NCI-H1105 treated with DMSO at 0.1 percent for 48 hours (cell line): ENCODE measurements around the gene MACROD1.

Experiments used
- DNase-seq: peaks from one replicate; lab custom pipeline; 2025; lab: John Stamatoyannopoulos, UW

Gene MACROD1

DNA sequence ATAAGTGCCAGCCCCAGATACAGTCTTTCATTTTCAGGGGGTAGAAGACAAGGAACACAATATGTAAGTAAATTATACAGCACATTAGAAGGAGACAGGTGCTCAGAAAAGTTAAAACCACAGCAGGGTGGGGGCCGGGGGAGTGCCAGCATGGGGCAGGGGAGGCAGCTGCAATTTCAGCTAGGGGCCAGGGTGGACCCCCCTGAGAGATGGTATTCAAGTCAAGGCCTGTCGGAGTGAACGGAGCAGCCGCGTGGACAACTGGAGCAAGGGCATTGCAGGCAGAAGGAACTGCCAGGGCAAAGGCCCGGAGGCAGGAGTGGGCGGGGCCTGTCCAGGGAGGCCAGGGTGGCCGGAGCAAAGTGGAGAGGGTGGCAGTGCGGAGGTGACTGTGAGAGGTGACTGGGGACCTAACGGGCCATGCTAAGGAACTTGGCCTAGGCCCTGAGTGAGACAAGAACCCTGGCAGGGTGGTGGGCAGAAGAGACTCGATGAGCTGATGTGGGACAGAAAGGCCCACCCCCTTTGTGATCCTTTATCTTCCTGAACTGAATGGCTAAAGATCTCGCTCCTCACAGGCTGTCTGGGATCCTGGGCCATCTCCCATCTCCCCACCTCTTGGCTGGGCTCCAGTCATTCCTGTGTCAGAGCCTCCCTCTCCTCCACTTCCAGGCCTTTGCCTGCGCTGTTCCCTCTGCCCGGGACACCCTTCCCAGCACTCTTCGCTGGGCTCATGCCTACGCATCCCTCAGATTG lies 152.6 kb downstream of the MACROD1 start:
- DNase-seq, result no peak

DNA sequence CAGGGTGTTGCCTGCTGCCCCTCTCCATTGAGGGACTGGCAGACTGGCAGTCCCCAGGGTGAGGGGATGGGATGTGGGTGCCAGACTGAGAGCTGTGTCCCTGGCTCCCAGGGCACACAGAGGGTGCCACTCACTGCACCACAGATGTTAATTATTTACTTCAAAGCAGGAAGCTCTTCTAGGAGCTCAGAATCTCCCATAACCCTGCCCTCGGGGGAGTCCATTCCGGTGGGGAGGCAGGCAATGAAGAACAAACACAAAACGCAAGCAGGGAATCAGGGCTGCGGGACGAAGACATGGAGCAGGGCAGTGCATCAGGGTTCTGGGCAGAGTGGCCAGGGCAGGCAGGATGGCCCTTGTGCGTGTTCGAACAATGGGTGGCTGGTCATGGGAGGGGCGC lies 154.5 kb downstream of the MACROD1 start:
- no peak for DNase-seq

DNA sequence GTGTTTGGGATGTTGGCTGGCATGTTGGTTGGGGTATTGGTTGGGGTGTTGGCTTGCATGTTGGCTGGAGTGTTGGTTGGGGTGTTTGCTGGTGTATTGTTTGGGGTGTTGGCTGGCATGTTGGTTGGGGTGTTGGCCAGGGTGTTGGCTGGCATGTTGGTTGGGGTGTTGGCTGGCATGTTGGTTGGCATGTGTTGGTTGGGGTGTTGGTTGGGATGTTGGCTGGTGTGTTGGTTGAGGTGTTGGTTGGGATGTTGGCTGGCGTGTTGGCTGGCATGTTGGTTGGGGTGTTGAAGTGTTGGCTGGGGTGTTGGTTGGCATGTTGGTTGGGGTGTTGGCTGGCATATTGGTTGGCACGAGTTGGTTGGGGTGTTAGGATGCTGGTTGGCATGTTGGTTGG lies 155.1 kb downstream of the MACROD1 start:
- no peak for DNase-seq

DNA sequence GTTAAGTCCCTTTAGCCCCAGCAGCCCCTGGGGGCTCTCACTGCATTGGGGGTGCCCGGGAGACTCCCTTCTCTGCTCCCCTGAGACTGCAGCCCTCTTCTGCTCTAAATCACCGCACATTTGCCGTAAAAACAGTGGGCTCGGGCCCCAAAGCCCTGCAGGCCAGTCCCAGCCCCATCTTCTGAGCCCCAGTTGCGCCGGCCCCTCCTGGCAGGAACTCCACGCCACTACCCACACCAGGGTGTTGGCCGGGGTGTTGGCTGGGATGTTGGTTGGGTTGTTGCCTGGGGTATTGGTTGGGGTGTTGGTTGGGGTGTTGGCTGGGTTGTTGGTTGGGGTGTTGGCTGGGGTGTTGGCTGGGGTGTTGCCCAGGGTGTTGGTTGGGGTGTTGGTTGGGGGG lies 156.2 kb downstream of the MACROD1 start:
- no peak for DNase-seq

DNA sequence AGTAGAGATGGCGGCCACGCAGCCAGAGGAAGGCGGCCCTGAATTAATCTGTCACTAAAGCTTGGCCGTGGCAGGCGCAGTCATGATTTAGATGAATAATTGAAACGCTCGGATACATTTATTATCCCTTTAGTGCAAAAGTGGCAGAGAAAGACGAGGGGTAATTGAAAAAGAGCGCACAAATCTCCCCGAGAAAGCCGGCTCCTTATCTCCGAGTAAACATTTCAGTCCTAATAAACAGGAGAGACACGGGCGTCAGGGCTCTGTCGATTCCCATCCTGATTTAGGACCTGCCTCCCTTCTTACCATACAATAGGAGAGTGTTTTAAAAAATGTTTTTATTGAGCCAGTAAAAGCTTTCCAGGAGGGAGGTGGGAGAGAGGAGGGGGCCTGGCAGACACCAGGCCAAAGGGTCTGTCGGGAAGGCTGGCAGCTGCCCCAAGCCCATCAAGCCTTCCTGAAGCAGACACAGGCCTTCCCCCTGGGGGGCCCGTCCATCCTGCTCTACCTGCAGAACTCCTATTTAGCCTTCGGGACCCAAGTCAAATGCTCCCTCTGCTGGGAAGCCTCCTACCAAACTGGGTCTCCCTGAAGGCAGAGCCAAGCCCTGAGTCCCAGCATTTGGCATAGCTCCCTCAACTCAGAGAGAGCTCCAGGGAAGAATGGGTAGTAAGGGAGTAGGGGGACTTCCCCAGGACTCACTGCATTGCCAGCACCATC lies 156.8 kb downstream of the MACROD1 start:
- no peak for DNase-seq

DNA sequence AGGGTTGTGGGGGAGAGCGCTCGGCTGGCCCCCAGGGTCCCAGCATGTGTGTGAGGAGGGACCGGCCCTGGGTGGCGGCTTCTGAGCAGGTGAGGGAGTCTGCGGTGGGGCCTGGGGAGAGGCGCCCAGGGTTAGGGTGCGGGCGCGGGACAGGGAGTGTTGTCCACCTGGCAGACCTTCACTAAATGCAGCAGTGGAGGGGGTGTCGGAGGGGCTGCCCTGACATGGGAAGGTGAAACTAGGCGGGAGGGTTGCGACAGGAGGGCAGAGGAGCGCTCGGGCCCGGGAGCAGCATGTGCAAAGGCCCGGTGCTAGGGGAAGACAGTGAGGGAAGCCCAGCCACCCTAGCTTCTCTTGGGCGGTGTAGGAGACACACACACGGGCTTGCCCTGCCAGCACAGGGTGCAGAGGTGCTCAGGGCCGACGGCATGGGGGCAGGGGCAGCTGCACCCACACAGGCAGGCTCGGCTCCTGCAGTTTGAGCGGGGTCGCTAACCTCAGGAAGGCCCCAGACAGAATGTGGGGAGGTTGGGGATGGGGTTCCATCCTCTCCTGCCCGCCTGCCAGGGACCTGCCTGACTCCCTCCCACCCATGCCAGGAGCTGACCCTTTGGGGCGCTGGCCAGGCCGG lies 157.5 kb downstream of the MACROD1 start:
- no peak for DNase-seq

DNA sequence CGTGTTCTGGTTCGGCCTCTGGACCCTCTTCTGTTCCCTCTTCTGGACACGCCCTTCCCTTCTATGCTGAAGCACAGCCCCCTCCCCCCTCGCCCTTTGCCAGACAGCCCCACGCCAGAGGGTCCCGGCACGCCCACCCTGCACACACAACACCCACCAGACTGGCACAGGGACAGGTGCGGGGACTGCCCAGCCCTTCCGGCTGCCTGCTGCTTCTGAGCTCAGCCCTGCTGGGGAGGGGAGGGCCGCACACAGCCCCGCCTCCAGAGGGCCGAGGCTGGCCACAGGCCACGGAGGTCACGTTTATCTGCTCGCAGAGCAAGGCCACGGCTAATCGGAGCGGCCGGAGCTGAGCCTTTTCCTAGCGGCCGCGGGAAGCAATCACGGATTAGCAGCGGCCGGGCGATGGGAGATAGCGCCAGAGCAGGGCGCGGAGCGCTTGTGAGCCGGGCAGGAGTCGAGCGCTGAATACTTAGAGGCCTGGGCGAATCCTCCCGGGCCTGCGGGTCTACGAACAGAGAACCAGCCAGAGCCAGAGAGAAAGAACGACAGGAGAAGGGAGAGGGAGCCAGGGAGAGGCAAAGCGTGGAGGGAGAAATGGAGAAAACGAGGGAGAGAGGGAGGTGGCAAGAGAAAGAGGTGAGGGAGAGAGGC lies 158.2 kb downstream of the MACROD1 start:
- DNase-seq, result peak; percentile 21

DNA sequence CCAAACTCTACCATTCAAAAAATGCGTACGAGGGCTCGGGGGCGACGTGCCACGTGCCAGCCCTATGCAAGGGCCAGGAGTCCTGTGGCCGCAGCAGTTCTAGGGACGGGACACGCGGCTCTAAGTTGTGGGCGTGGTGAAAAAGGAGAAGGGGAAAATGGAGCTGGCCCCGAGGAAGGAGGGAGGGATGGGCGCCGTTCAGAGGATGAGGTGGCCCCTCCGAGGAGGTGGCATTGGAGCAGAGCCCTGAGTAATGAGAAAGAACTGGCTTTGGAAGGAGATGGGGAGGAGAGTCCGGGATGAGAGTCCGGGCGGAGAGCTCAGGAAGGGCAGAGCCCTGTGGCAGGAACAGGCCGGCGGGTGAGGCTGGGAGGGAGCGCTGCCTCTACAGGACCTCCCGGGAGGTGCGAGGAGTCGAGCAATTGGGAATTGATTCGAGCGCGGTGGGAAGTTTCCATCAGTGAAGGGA lies 158.7 kb downstream of the MACROD1 start:
- no peak for DNase-seq

DNA sequence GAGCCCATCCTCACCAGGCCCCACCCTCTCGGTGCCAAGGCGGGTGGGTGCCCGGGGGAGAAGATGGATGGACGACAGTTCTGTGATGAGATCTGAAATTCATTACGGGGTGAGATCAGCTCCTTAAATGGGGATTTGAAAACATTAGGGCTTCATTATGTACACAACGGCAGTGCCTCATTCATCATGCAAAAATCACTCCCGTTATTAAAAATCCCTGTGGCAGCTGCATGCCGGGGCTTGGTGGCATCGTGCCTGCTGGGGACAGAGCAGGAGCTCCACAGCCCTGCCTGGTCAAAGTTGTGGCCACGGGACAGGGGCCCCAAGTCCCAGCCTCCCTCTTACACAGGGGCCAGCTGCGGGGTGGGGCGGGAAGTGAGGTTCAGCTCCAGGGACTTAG lies 159.5 kb downstream of the MACROD1 start:
- DNase-seq, result peak; percentile 22

DNA sequence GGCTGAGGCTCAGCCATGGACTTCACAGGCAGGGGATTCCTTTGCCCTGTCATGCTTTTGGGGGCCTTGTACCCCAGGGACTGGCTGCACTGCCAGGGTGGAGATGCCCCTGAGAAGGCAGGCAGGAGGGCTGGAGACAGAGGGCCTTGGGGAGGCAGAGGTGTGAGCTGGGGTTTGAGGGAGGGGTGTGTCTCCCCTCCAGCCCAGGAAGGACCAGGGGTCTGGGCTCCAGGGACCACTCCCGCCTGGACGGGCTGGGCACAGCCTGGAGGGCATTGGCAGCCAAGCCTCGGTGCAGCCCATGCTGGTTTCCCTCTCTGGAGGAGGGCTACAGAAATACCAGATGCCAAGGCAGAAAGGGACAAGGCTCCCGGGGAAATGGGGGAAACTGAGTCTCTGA lies 160.2 kb downstream of the MACROD1 start:
- no peak for DNase-seq

DNA sequence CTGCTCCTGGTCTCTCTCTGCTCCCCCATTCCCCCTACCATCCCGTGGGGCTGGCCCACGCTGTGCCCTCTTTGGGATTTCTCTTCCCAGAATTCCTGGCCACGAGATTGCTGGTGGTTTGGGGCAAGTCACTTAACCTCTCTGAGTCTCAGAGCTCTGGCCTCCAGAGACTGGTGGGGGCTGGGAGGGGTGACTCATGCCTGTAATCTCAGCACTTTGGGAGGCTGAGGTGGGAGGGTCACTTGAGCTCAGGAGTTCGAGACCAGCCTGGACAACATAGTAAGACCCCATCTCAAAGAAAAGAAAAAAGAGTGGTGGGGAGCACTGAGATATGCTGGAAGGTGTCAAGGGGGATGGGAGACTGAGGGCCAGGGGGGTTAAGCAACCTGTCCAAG lies 161.3 kb downstream of the MACROD1 start:
- DNase-seq, result no peak

DNA sequence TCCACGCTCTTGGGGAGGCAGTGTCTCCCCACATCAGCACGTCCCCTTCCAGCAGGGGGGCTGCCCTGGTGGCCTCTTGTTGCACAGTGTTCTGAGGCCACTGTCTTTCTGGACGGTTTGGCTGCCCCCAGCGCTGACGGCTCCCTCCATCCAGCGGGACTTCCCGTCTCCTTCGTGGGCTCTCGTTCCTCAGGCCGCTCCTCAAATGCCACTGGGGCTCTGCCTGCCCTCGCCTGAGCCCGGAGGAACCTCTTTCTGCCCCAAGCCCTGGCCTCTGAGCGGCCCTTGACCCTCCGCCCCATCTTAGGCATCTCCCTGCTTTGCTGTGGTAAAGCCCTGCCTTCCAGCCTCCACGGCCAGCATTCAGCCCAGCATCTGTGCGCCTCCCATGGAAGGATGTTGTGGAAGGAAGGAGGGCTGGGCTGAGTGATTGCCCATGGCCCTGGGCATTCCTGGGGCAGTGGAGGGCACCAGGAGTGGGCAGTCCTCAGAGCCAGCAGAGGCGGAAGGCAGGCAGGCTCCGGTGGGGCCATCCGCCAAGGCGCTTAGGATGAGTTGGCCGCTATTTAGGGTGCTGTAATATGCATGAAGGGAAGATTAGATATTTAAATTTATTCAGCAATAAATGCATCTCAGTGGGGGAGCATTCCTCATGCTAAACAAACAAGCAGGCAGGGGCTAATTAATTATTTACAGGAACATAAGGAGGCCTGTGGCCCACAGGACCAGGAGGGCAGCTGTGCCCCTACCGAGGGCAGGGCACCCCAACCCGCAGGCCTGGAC lies 161.9 kb downstream of the MACROD1 start:
- DNase-seq, result no peak

DNA sequence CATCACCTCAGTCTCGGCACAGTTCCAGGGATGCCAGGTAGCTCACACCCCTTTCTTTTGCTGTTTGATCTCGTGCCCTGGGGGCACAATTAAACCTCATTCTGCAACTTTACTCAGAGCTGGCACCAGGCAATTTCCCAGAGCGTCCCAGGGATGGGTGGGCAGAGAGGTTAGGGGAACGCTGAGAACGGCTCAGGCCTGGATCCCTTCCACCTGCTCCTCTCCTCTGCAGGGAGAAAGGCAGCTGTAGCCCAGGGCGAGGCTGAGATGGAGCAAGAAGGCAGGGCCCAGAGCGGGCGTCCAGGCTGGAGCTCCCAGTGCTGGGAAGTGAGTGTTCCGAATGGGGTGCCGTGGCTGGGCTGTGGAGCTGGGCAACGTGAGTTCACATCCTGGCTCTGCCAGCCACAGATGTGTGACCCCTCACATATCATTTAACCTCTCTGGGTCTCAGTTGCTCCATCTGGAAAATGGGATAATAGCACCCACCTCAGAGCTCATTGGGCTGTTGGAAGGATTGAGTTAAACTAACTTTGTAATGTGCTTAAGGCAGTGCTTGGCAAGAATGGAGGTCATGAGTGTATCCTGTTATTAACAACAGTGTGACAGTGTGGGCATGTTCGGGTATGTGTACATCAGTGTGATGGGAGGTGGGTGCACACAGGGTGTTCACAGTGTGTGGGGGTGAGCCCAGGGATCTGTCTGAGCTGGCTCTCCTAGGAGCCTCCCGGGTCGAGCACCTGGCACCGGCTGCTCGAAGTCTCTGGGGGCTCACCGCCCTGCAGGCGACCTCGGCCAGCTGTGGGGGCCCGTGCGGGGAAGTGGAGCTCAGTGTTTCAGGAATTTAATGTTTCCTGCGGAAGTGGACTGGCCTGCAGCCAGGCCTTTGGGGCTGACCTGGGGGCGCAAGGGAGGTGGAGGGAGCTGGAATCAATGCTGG lies 164.2 kb downstream of the MACROD1 start:
- no peak for DNase-seq

DNA sequence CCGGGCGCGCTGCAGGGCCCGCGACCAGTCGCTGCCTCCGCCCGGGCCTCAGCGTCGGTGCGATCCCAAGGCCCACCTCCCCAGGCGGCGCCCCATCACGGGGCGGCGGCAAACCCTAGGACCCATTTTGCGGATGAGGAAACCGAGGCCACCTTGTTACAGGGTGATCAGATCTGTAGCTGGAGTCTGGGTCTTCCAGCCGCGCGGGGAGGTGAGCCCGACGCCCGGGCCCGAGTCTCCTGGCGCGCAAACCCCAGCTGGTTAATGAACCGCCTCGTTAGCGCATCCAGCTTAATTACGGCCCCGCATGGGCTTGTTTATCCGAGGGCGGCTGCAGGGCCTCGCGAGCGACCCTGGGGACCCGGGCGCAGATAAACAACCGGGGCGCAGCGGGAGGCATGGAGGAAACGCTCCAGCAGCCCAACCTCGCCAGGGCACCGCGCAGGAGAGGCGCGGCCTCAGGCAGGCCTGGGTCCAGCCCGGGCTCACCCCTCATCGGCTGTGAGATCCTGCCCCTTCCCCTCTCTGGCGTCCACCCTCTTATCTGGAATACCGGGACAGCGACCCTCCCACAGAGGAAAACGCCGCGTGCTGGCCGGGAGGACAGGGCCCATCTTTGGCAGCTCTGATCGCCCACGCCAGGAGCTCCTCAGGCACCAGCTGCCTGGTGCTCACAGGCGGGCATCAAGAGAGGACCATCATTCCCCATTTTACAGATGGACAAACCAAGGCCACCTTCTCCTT lies 165.0 kb downstream of the MACROD1 start:
- DNase-seq, result no peak

DNA sequence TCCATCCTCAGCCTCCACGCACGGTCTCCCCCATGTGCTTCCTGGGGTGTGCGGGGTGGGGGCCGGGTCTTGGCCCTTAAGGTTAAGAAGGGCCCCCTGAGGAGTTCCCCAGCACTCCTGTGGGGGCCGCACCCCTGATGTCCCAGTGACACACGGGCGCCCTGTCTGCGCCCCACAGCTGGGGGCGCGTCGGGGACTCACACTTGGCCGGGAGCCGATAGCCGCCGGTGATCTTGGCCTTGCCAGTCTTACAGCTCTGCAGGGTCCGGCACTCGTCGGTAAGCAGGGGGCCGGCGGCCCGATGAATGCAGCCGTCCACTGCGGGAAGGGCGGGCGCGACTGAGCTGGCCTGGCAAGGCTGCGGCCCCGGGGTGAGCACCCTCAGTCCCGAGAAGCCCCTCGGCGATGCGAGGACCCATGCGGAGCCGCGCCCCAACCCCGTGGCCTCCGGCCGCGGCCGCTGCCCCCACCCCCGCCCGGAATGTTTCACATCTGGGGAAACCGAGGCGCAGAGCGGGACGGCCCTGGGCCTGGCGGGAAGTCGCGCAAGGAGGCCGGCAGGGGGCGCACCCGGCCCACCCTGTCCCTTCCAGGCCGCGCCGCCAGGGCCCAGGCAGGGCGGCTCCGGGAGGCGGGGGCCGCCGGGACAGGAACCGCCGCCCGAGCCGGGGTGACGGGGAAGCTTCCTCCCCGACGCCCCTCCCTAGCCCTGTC lies 165.7 kb downstream of the MACROD1 start:
- peak; percentile 11 for DNase-seq

DNA sequence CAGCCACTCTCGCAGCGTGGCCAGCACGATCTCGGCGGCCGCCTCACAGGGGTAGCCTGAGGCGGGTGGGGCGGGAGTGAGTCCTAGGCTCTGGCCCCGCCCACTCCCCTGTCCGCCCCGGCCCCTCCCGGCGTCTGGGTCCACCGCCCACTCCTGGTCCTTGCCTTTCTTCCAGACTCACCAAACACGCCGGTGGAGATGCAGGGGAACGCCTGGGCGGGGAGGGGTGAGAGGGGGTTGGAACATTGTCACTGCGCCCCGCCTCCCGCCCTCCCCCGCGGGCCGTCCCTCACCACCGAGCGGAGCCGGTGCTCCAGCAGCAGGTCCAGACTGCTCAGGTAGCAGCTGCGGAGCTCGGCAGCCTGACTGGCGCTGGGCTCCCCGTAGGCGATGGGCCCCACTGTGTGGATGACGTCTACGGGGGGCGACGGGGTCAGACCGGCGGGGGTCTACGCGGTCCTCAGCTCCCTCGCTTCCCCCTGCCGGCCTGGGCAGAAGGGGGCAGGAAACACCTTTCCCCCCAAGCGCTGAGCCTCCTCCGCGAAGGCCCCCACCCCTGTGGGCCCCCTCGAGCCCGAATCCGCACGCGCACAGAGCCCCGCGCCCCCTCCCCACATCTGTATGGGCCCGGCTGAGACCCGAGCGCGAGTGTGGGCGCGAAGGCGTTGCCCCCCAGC lies 166.4 kb downstream of the MACROD1 start:
- peak; percentile 92 for DNase-seq

DNA sequence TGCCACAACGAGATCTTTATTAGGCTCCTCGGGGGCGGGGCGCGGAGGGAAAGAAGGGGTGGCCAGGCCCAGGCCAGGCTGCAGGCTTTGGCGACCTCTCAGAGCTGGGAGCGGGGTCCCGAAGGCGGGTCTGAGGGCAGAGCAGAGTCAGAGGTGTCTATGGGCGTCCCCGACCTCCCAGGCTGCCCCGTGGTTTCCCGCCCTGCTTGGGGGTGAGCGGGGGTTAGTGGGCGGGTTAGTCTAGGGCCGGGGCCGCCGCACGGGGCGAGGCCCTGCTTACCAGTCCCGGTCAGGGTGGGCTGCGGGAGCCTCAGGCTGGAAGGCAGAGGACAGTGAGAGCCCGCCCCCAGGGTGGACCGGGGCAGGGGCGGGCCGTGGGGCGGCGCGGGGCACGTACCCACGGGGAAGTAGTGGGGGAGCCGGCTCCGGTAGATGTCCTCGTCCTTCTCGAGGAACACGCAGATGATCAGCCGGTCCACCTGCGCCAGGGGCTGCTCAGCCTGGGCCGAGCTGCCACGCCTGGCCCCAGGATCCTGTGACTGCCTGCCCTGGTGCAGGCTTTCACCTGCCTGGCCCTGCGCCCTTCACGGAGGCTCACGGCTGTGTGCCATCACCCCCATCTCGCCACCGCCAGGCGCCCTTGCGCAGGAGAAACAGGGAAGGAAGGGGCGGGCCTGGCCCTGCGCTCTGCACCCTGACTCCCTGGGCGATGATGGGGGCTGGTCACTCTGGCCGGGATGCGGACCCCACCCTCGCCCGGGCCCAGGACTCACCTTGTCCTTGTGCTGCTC lies 167.2 kb downstream of the MACROD1 start:
- DNase-seq, result peak; percentile 84

DNA sequence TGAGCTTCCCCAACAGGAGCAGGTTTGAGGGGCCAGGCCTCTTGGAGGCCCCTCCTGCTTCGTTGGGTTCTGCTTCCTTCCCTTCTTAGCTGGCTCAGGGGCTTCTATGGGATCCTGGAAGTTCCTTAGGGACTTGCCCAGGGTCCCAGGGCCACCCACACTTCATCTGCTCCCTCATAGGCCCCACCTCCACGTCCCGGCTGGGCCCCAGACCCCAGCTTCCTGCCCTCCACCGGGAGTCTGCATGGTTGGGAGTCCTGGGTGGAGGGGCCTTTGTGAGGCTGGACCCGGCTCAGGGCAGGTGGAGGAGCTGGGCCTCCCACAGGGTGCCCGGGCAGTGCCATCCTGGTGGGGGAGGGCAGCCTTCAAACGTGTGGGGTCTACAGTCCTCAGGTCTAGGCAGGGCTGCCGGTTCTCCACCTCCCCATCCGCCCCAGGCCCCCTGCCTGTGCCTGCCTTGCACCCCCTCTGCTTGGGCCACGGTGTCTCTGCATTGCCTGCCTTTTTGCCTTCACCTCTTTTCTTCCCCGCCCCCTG lies 168.0 kb downstream of the MACROD1 start:
- no peak for DNase-seq
